ENCODE measurements around the gene RAB27B.
"Not testable (repeated sequence)": the region's sequence is repeated elsewhere in the genome, so short reads cannot be mapped to it uniquely, and the experiment has no call there.

The RAB27B gene

GRCh38 chr18:54815086-54815485, 13.2 kb upstream of the RAB27B start:
- DNase-seq = no peak

DNA sequence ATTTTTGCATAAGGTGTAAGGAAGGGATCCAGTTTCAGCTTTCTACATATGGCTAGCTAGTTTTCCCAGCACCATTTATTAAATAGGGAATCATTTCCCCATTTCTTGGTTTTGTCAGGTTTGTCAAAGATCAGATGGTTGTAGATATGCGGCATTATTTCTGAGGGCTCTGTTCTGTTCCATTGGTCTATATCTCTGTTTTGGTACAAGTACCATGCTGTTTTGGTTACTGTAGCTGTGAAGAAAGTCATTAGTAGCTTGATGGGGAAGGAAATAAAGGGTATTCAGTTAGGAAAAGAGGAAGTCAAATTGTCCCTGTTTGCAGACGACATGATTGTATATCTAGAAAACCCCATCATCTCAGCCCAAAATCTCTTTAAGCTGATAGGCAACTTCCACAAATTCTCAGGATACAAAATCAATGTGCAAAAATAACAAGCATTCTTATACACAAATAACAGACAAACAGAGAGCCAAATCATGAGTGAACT, 7.4 kb upstream of the RAB27B start:
- DNase-seq = not testable (repeated sequence)

GRCh38 chr18:54822872-54823845, 5.1 kb upstream of the RAB27B start:
- no peak for DNase-seq

DNA sequence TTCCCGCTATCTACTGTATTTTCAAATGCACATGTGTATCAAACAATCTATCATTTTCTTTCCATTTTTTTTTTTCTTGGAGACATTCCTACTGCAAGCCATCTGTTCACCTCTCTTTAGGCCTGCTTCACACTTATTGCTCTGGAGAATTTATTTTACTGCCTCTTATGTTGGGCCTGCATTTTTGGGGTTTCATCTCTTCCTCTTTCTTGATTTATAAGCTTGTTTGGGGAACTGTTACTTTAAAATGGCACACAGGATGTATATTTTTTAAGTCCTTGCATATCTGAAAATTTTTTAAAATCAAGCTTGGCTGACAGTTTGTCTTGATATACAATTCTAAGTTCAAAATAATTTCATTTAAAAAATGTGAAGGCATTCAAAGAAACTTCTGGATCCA, 3.5 kb upstream of the RAB27B start:
- no peak for DNase-seq

GRCh38 chr18:54825601-54826344, 2.5 kb upstream of the RAB27B start:
- DNase-seq = no peak

- DNase-seq = no peak
Observed at GRCh38 chr18:54828986-54829385, 709 bp downstream of the RAB27B start.

GRCh38 chr18:54829856-54830255, 1.6 kb downstream of the RAB27B start:
- no peak for DNase-seq

DNA sequence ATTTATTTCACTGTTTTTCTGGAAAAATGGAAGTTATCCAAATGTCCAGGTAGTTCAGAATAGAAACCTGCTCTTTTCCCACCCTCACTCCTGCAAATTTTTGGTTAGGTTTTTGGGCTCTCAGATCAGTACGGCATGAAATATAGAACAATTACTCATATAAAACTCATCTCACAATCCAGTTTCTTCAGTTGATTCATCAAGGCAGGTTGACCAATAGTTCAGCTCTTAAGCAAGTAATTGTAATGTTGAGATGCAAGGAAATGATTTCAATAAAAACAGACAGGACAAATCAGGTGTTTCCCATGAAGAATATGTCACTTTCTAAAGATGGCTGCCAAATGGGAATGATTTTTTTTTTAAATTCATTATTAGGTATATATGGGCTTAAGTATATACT, 2.0 kb downstream of the RAB27B start:
- no peak for DNase-seq

- DNase-seq = no peak
Observed at GRCh38 chr18:54830866-54831265, 2.6 kb downstream of the RAB27B start.

DNA sequence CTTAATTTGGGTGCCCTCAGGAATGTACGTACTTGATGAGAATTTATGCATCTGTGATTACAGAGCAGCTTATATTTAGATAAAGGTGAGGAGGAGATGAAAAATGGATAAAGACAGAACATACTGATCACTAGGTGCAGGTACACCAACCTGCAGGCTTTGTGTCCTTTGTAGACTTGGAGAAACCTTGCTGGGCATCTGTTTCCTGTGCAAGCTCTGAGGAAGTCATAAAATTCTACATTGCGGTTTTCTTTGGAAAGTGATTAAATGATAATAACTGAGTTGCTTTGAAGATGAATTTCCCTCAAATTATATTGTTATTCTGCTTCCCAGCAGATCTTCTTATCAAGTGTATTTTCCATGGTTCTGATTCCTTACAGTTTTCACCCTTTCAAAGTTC, 7.7 kb downstream of the RAB27B start:
- DNase-seq = no peak

- no peak for DNase-seq
Observed at GRCh38 chr18:54843314-54843713, 15.0 kb downstream of the RAB27B start.

- no peak for DNase-seq
Observed at GRCh38 chr18:54845787-54846186, 17.5 kb downstream of the RAB27B start.

GRCh38 chr18:54848121-54848520, 19.8 kb downstream of the RAB27B start:
- DNase-seq = no peak

- no peak for DNase-seq
Observed at GRCh38 chr18:54849683-54850082, 21.4 kb downstream of the RAB27B start.

DNA sequence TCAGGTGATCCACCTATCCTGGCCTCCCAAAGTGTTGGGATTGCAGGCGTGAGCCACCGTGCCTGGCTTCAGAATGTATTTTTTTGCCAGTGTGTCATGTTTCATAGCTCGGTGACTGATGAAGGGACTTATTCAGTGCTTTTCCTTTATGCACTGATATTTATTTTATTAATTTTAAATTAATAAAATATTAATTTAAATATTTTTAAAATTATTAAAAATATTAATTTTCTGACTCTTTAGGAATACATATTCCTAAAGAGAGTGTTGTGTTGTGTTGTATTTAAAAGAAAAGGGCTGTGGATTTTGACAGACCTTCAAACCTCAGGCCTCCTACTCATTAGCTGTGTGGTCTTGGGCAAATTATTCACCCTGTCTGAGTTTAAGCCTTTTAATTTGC, 22.3 kb downstream of the RAB27B start:
- DNase-seq = no peak

DNA sequence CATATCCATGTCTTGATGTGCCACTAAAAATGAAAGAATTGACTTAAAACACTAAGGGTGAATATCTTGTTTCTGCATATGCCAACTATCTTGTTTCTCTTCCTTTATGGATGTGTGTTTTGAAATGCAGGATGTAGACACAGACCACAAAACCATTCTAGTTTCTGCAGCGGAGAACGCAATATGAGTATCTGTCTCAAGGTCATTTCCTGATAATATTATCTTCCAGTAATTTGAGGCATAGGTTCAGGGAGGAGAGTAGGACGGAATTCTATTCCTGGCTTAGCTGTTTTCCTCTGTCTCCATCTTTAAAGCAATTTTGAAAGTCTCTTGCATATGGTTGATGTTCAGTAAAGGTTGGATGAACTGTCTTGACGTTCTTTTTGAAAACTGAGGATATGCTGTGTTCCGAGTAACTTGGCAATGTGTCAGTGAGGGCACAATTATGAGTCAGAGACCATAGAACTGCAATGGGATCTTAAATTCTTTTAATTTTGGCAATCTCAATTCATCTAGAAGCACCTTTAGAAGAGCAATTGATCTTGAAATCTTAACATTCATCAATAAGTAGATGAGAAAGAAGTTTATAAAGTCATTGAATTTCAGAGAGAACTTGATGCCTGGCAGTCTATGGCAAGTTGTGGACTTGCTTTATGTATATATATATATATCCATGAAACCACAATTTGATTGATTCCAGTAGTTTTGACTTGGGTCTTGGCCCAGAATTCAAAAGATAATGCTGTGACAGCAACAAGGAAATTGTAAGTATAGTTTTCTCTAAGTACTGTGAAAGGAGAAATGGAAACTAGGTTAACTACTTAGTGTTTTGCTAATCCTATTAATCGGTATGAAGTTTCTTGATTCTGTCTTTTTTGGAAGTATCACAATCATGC, 24.8 kb downstream of the RAB27B start:
- no peak for DNase-seq

GRCh38 chr18:54855050-54855449, 26.8 kb downstream of the RAB27B start:
- not testable (repeated sequence) for DNase-seq

- no peak for DNase-seq
Observed at GRCh38 chr18:54856105-54856646, 27.9 kb downstream of the RAB27B start.

GRCh38 chr18:54857499-54857898, 29.2 kb downstream of the RAB27B start:
- DNase-seq = no peak

DNA sequence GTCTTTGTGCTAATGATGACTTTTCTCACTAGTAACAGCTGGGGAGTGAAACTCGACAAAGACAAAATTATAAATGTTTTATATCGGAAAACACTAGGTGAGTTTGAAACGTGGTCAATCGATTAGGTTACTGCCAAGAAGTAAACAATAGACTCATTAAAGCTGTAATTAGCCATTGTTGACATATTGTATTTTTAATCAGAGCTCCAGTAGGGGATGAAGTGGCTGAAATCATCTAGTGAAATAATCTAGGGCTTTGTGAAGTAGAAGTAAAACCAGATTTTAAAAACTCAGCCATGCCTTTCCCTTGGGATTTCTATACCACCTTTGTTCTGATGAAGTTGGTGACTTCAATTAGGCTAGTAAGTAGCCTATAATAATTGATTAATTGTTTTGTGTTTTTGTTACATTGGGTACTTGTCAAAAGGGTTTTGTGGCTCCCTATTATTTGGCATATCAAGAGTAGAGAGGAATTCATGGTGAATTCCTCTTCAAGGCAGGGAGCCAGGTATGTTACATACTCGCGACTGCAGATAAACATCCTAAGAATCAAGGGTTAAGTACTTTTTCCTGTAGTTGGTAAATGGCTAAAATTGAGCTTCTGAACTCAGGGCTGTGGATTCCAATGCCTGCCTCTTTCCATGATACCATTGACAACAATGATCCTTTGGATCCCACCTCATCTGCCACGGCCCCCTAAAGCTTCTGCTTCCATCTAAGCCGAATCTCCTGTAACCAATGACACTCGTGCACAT, 31.6 kb downstream of the RAB27B start:
- no peak for DNase-seq

All from hypothalamus (tissue), 51 donors.